ENCODE data around the gene ZFR. TPM values are rescaled to one million over a fixed set of nuclear protein-coding genes. Genes with fewer than 3 reads are reported as not detected.

The ZFR gene
- total and polyA plus RNA-seq, 2 donors, result 54.7 to 62.2 TPM

DNA sequence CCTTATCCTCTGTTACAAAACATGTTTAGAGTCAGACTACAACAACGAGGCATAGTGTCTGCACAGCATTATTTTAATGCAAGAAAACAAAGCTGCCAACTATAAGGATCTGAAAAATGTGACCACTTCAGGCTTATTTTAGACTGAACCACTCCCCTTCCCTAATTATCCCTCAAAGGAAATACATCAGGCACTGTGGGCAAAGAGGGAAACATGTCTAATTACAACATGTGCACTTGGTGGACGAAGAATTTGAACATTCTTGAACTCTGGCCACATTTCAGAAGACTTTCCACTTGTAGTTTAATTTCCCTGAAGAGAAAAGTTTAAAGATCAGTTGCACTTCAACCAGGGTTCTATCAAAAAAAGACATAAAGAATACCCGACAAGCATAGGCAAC, 135.6 kb downstream of the ZFR start:
- peaks cover 11 to 24% of the 10 kb centered on the region in 2 donors for H3K4me1 ChIP-seq (ENCODE audit: control insufficient read depth in 2 of 2, insufficient read depth in 2 of 2, low read length in 2 of 2)
- WGBS, result 76% methylated on average over 3 of the region's 3 CpGs

DNA sequence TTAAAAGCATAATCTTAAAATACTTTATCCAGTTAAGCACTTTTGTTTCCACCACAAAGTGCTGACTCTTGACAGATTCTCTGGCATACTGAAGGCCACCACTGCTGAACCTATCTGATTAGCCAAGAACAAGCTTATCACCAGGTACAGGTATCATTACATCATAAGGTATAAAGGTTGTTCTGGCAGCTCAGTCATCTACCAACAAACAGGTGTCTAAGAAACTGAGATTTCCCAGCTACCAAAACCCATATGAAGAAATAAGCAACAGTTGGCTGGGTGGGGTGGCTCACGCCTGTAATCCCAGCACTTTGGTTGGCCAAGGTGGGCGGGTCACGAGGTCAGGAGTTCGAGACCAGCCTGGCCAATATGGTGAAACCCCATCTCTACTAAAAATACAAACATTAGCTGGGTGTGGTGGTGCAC, 136.8 kb downstream of the ZFR start:
- 99% methylated on average over 4 of the region's 4 CpGs for WGBS
- Histone ChIP-seq H3K9me3 (ENCODE audit: control insufficient read depth in 2 of 2, insufficient read depth in 1 of 2, low read length in 1 of 2) (no peaks in the 10 kb centered on the region), H3K4me1 (ENCODE audit: control insufficient read depth in 2 of 2, insufficient read depth in 2 of 2, low read length in 2 of 2) (peaks cover 14 to 24% of the 10 kb centered on the region in 2 donors), H3K4me3 (ENCODE audit: low read length in 2 of 2) (no peak overlapping the region), H3K27ac (ENCODE audit: low read depth in 1 of 2, low read length in 1 of 2) (no peak overlapping the region), H3K36me3 (ENCODE audit: control insufficient read depth in 2 of 2, insufficient read depth in 2 of 2, low read length in 1 of 2) (peaks cover 0 to 2% of the 10 kb centered on the region in 2 donors), H3K27me3 (ENCODE audit: control insufficient read depth in 2 of 2, insufficient read depth in 1 of 2, low read length in 1 of 2) (no peaks in the 10 kb centered on the region)
- no peak for DNase-seq (ENCODE audit: low read depth in 6 of 9, low spot score in 9 of 9)

More for the DNA sequence above, 135.6 kb downstream of the ZFR start:
- Histone ChIP-seq H3K4me3 (ENCODE audit: low read length in 2 of 2) (no peak overlapping the region), H3K27ac (ENCODE audit: low read depth in 1 of 2, low read length in 1 of 2) (no peak overlapping the region), H3K27me3 (ENCODE audit: control insufficient read depth in 2 of 2, insufficient read depth in 1 of 2, low read length in 1 of 2) (no peaks in the 10 kb centered on the region), H3K36me3 (ENCODE audit: control insufficient read depth in 2 of 2, insufficient read depth in 2 of 2, low read length in 1 of 2) (peaks cover 0 to 2% of the 10 kb centered on the region in 2 donors), H3K9me3 (ENCODE audit: control insufficient read depth in 2 of 2, insufficient read depth in 1 of 2, low read length in 1 of 2) (no peaks in the 10 kb centered on the region)
- no peak for DNase-seq (ENCODE audit: low read depth in 6 of 9, low spot score in 9 of 9)

DNA sequence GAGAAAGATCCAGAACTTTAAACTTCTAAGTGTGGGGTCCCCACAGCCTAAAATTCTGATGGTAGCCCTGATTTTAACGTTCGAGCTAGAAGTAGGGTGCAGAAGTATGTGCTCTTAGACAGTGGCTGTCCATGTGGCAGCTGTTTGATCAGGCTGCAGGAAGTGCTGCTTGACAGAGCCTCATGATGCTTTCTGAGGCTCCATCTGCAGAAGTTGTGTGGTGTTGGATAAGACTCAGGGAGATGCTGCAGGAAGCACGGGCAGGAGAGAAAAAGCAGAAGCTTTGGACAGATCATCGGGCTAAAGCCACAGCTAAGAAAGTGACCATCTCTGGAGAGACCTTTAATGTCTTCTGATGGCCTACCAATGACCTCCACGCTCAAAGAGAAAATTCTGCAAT, 139.9 kb downstream of the ZFR start:
- peak in 4 of 9 donors; percentile 28 to 62 (median 36) for DNase-seq (ENCODE audit: low read depth in 6 of 9, low spot score in 9 of 9)
- peaks cover 0 to 6% of the 10 kb centered on the region in 2 donors for H3K36me3 ChIP-seq (ENCODE audit: control insufficient read depth in 2 of 2, insufficient read depth in 2 of 2, low read length in 1 of 2)
- H3K27ac ChIP-seq (ENCODE audit: low read depth in 1 of 2, low read length in 1 of 2), result no peak overlapping the region
- no peaks in the 10 kb centered on the region for H3K9me3 ChIP-seq (ENCODE audit: control insufficient read depth in 2 of 2, insufficient read depth in 1 of 2, low read length in 1 of 2)
- no peaks in the 10 kb centered on the region for H3K27me3 ChIP-seq (ENCODE audit: control insufficient read depth in 2 of 2, insufficient read depth in 1 of 2, low read length in 1 of 2)
- peaks cover 7 to 19% of the 10 kb centered on the region in 2 donors for H3K4me1 ChIP-seq (ENCODE audit: control insufficient read depth in 2 of 2, insufficient read depth in 2 of 2, low read length in 2 of 2)
- no peak overlapping the region for H3K4me3 ChIP-seq (ENCODE audit: low read length in 2 of 2)
- 21% methylated on average over 5 of the region's 5 CpGs for WGBS

Other genes with a start within 250 kb of the ZFR start
- gene MTMR12, start 131.8 kb downstream of the ZFR start, total RNA-seq, result 12.9 TPM
- gene MTMR12, start 131.8 kb downstream of the ZFR start, polyA plus RNA-seq, result 11.7 TPM
- gene SUB1, start 140.8 kb upstream of the ZFR start, total RNA-seq, result 527 TPM
- gene SUB1, start 140.8 kb upstream of the ZFR start, polyA plus RNA-seq, result 355 TPM

Data from thymus (tissue), 11 donors.